Ishikawa (cell line): ENCODE measurements around the gene GSC.

Experiments used
- CEBPB ChIP-seq: IDR thresholded peaks from 2 replicates; pipeline ENCODE4 v1.6.1; 2012
- CREB1 ChIP-seq: IDR thresholded peaks from 2 replicates; pipeline ENCODE4 v1.6.1; 2012; ENCODE audit warnings: low read depth
- EGR1 ChIP-seq: IDR thresholded peaks from 2 replicates; pipeline ENCODE4 v1.6.1; 2012
- EP300 ChIP-seq: IDR thresholded peaks from 2 replicates; pipeline ENCODE4 v1.6.1; 2012; ENCODE audit warnings: borderline replicate concordance
- FOXM1 ChIP-seq: IDR thresholded peaks from 2 replicates; pipeline ENCODE4 v1.6.1; 2012; ENCODE audit warnings: low read depth, borderline replicate concordance
- NFIC ChIP-seq: IDR thresholded peaks from 2 replicates; pipeline ENCODE4 v1.6.1; 2012
- RAD21 ChIP-seq: IDR thresholded peaks from 2 replicates; pipeline ENCODE4 v1.6.1; 2012; ENCODE audit warnings: low read depth
- TAF1 ChIP-seq: IDR thresholded peaks from 2 replicates; pipeline ENCODE4 v1.6.1; 2012; ENCODE audit warnings: low read depth, mild to moderate bottlenecking
- TCF12 ChIP-seq: IDR thresholded peaks from 2 replicates; pipeline ENCODE4 v1.6.1; 2012; ENCODE audit warnings: low read depth
- TEAD4 ChIP-seq: IDR thresholded peaks from 2 replicates; pipeline ENCODE4 v1.6.1; 2012
- YY1 ChIP-seq: IDR thresholded peaks from 2 replicates; pipeline ENCODE4 v1.6.1; 2012; ENCODE audit warnings: low read depth
- ZBTB7A ChIP-seq: IDR thresholded peaks from 2 replicates; pipeline ENCODE4 v1.6.1; 2012; ENCODE audit warnings: low read depth
- TF ChIP-seq, protein P1 (sequence below): IDR thresholded peaks from 2 replicates; pipeline ENCODE4 v1.6.1; 2012
- TF ChIP-seq, protein P2 (sequence below): IDR thresholded peaks from 2 replicates; pipeline ENCODE4 v1.6.1; 2012
- TF ChIP-seq, protein P3 (sequence below): IDR thresholded peaks from 2 replicates; pipeline ENCODE4 v1.6.1; 2012; ENCODE audit warnings: low read depth, mild to moderate bottlenecking

Gene GSC

DNA sequence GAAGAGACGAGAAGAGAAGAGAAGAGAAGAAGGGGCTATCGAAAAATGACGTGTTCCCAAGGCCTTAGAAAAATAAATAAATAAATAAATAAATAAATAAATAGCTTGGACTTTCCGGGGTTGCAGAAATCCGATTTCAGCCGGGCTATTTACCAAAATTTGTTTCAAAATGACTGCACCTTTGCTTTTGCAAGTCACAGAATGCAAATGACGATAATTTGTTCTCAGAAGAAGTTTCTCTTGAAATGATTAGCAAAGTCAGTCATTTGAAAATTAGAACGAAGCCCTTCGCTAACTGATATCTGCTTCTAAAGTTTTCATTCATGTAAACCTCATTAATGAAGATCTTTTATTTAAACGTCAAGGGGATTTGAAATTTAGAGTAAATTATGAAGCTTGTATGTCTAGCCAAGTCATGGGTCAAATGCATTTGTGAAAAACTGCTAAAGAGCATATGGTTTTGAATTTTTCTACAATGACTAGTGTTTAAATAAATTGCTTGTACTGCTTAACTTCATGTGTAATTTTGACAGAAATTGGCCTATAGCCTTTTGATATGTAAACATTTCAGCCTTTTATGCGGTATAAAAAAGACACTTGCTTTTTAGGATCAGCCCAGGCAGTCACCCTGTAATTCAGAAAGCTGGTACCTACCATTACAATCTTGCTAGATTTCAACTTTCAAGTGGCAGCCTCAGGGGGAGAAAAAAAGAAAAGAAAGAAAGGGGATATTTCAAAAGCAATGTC lies 4.6 kb upstream of the GSC start:
- TF ChIP-seq TAF1 (no peak), RAD21 (no peak)
- TF ChIP-seq, protein P1, sequence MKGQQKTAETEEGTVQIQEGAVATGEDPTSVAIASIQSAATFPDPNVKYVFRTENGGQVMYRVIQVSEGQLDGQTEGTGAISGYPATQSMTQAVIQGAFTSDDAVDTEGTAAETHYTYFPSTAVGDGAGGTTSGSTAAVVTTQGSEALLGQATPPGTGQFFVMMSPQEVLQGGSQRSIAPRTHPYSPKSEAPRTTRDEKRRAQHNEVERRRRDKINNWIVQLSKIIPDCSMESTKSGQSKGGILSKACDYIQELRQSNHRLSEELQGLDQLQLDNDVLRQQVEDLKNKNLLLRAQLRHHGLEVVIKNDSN, result no peak

DNA sequence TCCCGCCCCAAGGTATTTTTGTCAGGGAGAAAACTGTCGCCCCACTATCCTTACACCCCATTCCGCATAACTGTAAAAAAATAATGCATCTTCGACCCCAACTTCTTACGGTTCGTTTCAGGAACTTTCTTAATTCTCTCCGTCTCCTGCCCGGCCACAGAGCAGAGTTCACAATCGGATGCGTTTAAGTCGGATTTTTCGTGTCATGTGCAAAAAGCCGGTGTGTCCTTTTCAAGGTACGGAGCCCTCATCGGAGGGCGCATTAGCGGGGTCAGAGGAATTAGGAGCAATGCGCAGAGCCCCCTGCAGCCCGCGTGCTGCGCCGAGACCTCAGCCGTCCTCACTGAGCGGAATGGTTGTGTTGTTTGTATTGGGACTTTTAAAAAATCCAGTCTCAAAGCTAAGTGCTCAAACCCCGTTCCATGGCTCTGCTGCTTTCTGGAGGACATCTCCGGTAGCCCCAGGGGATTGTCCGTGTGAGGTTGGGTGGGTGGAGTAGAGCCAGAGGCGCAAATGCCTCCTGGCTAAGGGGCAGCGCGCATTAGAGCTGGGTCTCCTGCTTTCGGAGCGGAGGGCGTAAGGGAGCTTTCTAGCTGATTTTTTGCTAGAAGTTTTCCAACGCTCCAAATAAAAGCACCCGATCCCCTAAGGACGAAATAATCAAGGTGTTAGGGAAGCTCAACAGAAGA lies 3.9 kb upstream of the GSC start:
- TF ChIP-seq FOXM1, result no peak
- TF ChIP-seq TAF1, result no peak
- no peak for TF ChIP-seq YY1
- TF ChIP-seq, protein P2, sequence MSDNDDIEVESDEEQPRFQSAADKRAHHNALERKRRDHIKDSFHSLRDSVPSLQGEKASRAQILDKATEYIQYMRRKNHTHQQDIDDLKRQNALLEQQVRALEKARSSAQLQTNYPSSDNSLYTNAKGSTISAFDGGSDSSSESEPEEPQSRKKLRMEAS, result no peak

DNA sequence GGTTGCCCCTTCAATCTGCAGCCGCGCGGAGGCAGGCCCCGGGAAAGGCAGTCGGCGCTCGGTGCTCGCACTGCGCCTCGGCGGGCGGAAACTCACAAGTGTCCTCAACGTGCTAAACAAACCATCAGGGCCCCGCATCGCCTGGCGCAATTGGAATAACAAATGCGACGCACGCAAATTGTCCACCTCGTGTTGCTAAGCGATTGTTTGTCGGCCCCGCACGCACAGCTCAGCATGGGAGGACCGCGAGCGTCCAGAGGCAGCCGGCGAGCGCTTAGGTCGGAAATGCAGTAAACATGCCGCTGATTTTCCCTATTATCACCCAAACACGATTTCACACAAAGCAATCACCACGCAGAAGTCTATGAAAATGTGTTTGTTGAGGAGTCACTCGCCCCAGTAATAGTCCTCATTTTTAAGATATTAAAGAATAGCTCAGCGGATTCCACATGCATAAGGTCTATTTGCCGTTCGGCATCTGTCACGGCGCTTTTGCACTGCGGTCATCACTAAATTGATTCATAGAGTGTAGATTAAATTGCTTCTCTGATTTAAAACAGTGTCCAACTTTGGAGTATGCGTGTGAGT lies 3.2 kb upstream of the GSC start:
- TF ChIP-seq TEAD4 (no peak), YY1 (no peak), EGR1 (no peak), RAD21 (no peak), FOXM1 (no peak)
- TF ChIP-seq, protein P2, result no peak

DNA sequence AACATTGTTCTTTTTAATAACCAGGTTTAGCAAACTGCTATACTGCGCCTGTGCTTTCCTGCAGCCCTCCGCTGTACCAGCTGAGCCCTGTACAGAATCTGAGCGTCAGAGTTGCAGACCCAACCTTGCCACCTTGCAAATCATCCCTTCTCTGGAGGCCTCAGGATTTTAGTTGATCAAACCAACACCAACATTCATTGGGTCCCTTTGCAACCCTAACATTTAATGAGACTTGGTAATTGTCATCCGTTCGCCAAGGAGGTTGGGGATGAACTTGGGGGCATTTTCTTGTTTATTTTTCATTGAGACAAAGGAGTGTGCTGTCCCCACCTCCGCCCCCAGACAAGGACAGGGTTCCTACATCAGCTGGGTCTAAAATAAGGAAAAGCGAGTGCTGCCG lies 2.6 kb upstream of the GSC start:
- TF ChIP-seq, protein P1, result no peak
- TF ChIP-seq CREB1 (no peak), EP300 (no peak), NFIC (no peak), FOXM1 (no peak), TCF12 (no peak), RAD21 (no peak), ZBTB7A (no peak), CEBPB (no peak), TAF1 (no peak), YY1 (no peak), TEAD4 (no peak), EGR1 (no peak)
- TF ChIP-seq, protein P2, result no peak
- TF ChIP-seq, protein P3, sequence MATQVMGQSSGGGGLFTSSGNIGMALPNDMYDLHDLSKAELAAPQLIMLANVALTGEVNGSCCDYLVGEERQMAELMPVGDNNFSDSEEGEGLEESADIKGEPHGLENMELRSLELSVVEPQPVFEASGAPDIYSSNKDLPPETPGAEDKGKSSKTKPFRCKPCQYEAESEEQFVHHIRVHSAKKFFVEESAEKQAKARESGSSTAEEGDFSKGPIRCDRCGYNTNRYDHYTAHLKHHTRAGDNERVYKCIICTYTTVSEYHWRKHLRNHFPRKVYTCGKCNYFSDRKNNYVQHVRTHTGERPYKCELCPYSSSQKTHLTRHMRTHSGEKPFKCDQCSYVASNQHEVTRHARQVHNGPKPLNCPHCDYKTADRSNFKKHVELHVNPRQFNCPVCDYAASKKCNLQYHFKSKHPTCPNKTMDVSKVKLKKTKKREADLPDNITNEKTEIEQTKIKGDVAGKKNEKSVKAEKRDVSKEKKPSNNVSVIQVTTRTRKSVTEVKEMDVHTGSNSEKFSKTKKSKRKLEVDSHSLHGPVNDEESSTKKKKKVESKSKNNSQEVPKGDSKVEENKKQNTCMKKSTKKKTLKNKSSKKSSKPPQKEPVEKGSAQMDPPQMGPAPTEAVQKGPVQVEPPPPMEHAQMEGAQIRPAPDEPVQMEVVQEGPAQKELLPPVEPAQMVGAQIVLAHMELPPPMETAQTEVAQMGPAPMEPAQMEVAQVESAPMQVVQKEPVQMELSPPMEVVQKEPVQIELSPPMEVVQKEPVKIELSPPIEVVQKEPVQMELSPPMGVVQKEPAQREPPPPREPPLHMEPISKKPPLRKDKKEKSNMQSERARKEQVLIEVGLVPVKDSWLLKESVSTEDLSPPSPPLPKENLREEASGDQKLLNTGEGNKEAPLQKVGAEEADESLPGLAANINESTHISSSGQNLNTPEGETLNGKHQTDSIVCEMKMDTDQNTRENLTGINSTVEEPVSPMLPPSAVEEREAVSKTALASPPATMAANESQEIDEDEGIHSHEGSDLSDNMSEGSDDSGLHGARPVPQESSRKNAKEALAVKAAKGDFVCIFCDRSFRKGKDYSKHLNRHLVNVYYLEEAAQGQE, result no peak

DNA sequence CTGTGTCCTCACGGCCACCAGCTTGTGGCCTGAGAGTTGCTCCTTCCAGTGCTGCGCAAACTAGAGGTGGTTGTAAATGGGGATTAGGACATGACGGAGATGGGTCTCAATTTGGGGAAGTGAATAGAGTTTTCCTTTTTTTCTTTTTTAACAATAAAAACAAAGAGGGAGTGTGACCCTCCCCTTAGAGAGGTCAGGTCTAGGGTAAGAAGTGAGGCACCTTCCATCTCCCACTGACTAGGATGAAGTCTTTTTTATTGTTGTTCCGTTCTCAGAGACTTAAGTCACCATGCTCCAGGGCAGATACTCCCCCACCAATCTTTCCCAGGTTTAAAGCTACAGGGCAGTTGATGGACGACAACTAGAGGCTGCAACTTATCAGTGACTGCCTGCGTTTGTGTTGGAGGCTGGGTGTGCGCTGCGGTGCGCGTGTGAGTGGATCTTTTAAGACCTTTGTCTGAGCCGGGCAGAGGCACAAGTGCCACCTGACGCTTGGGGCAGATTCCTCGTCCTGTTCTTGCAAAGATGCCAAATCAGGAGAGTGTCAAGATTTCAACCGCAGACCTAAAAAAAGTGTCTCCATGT lies 2.1 kb upstream of the GSC start:
- TF ChIP-seq TEAD4 (no peak), CEBPB (no peak), ZBTB7A (no peak)

DNA sequence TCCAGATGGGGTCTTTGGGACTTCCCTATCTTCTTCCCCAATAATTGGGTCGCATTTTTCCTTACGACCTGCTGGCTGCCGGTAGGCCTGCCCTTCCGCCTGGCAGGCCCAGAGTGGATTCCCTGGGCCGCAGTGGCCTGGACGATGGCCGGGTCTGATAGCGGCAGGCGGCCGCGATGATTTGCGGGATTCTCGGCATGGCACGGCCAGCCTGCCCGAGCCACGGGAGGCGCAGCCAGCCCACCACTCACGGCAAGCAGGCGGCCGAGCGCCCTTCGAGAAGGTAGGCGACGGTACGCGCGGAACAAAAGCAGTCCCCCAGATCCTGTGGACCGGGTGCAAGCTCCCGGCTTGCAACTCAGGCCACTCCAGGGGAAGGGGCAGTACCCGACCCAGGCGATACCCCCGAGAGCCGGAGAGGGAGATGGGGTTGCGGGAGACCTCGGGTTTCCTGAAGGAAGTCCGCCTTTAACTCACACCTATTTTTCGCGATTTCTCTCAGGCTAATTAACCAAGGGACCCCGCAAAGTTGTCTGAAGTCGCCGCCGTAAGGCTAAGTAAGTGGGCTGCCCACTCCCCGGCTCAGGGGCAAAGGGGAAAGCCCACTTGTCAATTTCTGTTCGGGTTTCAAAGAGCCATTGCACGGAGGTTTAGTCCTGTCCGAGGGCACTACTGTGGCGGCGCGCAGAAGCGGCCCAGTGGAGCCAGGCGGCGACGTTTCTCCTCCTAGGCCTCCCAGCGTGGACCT lies 1.4 kb upstream of the GSC start:
- TF ChIP-seq EP300, result no peak
- TF ChIP-seq CEBPB, result no peak
- TF ChIP-seq, protein P2, result no peak
- TF ChIP-seq, protein P1, result no peak
- TF ChIP-seq, protein P3, result no peak
- TF ChIP-seq RAD21, result no peak
- no peak for TF ChIP-seq YY1
- no peak for TF ChIP-seq EGR1
- no peak for TF ChIP-seq TCF12
- TF ChIP-seq CREB1, result no peak
- TF ChIP-seq TEAD4, result no peak
- no peak for TF ChIP-seq ZBTB7A
- TF ChIP-seq FOXM1, result no peak
- no peak for TF ChIP-seq TAF1
- TF ChIP-seq NFIC, result no peak
